GM19438 (cell line): ENCODE measurements around the gene RPS13.
"Not testable (repeated sequence)": the region's sequence is repeated elsewhere in the genome, so short reads cannot be mapped to it uniquely, and the experiment has no call there.

Experiments used
- ATAC-seq: cut with Tn5 transposase; IDR thresholded peaks from one replicate; pipeline ENCODE4 v1.9.1; 2021; ENCODE audit warnings: low read depth; ENCODE audit not compliant: unreplicated experiment

The RPS13 gene

GRCh38 chr11:17036666-17037658 is 40.5 kb downstream of the RPS13 start:
- no peak for ATAC-seq

GRCh38 chr11:17034027-17034426 is 43.4 kb downstream of the RPS13 start:
- ATAC-seq: not testable (repeated sequence)

- no peak for ATAC-seq
Measured at GRCh38 chr11:17026487-17027082, 50.9 kb downstream of the RPS13 start.

- ATAC-seq: no peak
Measured at GRCh38 chr11:17024924-17025323, 52.5 kb downstream of the RPS13 start.
